ENCODE data around the gene CTDSP2. TPM values are rescaled to one million over a fixed set of nuclear protein-coding genes. Genes with fewer than 3 reads are reported as not detected.

Gene CTDSP2
- total RNA-seq, 2 donors from 2014 or later = 67.6 to 105 TPM

DNA sequence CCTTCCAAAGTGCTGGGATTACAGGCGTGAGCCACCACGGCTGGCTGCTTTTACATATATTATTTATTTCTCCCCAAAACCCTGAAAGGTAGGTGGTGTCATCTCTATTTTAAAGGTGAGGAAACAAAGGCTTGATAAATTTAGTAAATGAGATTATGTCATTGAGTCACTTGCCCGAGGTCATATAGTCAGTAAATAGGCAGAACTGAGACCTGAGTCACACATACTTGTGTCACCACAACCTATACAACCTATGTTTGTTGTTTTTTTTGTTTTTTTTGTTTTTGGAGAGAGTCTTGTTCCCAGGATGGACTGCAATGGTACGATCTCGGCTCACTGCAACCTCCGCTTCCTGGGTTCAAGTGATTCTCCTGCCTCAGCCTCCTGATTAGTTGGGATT is 51.2 kb downstream of the CTDSP2 start:
- no peak overlapping the region for H3K4me3 ChIP-seq
- no peaks in the 10 kb centered on the region for H3K4me1 ChIP-seq
- no peak for TF ChIP-seq CTCF (IDR thresholded peaks at IDR 0.05)
- H3K36me3 ChIP-seq = peaks cover 70% of the 10 kb centered on the region
- no peak for DNase-seq (ENCODE audit: low spot score)
- no peak overlapping the region for H3K27ac ChIP-seq
- no peaks in the 10 kb centered on the region for H3K9me3 ChIP-seq
- no peaks in the 10 kb centered on the region for H3K27me3 ChIP-seq

DNA sequence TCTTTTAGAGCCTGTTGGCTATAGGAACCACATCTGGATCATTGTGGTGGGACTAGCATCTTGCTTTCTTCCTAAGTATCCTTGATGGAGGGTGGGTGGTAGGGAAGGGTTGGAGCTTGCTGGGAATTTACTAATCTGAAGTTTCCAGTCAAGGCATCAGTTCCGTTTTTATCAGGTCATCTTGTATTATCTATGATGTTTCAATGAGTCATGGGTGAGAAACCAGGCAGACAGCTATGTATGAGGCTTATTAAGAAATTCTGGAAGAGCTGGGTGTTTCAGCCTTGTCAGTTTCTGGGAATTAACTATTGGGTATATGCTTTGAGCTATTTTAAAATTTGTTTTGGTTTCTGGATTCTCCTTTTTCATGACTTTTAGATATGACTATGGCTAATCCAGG is 52.6 kb downstream of the CTDSP2 start:
- no peaks in the 10 kb centered on the region for H3K9me3 ChIP-seq
- DNase-seq (ENCODE audit: low spot score) = no peak
- peaks cover 66% of the 10 kb centered on the region for H3K36me3 ChIP-seq
- no peak overlapping the region for H3K27ac ChIP-seq
- no peaks in the 10 kb centered on the region for H3K4me1 ChIP-seq
- no peak overlapping the region for H3K4me3 ChIP-seq
- no peaks in the 10 kb centered on the region for H3K27me3 ChIP-seq
- TF ChIP-seq CTCF (IDR thresholded peaks at IDR 0.05) = no peak

- peaks cover 41% of the 10 kb centered on the region for H3K36me3 ChIP-seq
- H3K27me3 ChIP-seq = no peaks in the 10 kb centered on the region
- peaks cover 0 to 16% of the 10 kb centered on the region in 2 donors for H3K4me1 ChIP-seq
- H3K9me3 ChIP-seq = no peaks in the 10 kb centered on the region
- no peak overlapping the region for H3K4me3 ChIP-seq
- no peak for DNase-seq (ENCODE audit: low spot score)
- H3K27ac ChIP-seq = no peak overlapping the region
- no peak for TF ChIP-seq CTCF (IDR thresholded peaks at IDR 0.05)
Measured at GRCh38 chr12:57783861-57784260, 62.7 kb downstream of the CTDSP2 start.

- no peaks in the 10 kb centered on the region for H3K9me3 ChIP-seq
Measured at GRCh38 chr12:57783466-57783801, 63.1 kb downstream of the CTDSP2 start.

DNA sequence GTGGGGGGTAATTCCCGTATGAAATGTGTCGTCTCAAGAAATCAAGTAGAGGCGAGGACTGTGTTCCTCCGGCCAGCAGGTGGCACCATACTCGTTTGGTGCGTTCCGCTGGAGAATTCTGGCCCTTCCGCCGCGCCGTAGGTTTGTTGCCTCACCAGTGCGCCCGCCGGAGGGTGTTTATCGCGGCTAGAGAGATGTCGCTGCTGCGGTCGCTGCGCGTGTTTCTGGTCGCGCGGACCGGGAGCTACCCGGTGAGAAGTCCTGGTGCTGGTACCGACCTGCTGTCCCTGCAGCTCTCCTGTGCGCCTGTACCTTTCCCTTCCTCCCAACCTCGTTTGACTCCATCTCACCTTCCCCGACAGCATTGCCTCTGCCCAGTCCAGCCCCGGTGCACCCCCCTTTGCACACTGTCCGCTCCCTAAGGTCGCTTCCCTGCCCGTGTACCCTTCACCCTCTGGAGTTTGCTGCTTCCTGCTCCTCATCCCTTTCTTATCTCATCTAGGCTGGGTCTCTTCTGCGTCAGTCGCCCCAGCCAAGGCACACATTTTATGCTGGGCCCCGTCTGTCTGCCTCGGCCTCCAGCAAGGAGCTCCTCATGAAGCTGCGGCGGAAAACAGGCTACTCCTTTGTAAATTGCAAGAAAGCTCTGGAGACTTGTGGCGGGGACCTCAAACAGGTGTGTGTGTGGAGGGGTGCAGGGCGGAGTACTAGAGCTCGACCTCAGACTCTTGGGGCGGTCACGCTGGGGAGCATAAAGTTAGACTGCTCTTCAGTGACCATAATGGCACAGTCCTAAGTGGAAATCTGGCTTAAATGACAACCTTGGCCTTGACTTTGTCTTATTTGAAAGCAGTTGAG is 63.7 kb downstream of the CTDSP2 start, which contains the start of gene TSFM:
Gene TSFM, plus strand, starts transcription at position 180 of the 858 bp plus-strand sequence. Its CDS starts 15 bp downstream, at position 195.
- H3K36me3 ChIP-seq = peaks cover 33% of the 10 kb centered on the region
- no peaks in the 10 kb centered on the region for H3K9me3 ChIP-seq
- DNase-seq (ENCODE audit: low spot score) = peak; percentile 96
- peaks cover 0 to 16% of the 10 kb centered on the region in 2 donors for H3K4me1 ChIP-seq
- peak within 1 kb of the TSS; percentile 77 to 100 for H3K4me3 ChIP-seq
- H3K27me3 ChIP-seq = no peaks in the 10 kb centered on the region
- peak within 1 kb of the TSS; percentile 61 to 69 for H3K27ac ChIP-seq
- TF ChIP-seq CTCF (IDR thresholded peaks at IDR 0.05) = peak; percentile 64 to 97

More at GRCh38 chr12:57783466-57783801, 63.1 kb downstream of the CTDSP2 start:
- no peak overlapping the region for H3K27ac ChIP-seq
- DNase-seq (ENCODE audit: low spot score) = no peak
- peaks cover 0 to 16% of the 10 kb centered on the region in 2 donors for H3K4me1 ChIP-seq
- peak overlapping the region; percentile 77 to 100 for H3K4me3 ChIP-seq
- TF ChIP-seq CTCF (IDR thresholded peaks at IDR 0.05) = no peak
- H3K36me3 ChIP-seq = peaks cover 39% of the 10 kb centered on the region
- H3K27me3 ChIP-seq = no peaks in the 10 kb centered on the region

Measured in right atrium auricular region (tissue), 2 donors.